CD14-positive monocyte (primary cell): Measurements from ENCODE around the gene TMEM190. TPM values are rescaled to one million over a fixed set of nuclear protein-coding genes. Genes with fewer than 3 reads are reported as not detected.

Experiments used
- DNase-seq, 3 donors: peaks; one replicate each; pipeline ENCODE4 v3.0.0-alpha.2; 2011 to 2022
- H2AFZ ChIP-seq: 2 replicates; pipeline ENCODE4 v1.6.0; 2012; ENCODE audit warnings: mild to moderate bottlenecking, low read depth, low read length, inconsistent platforms; ENCODE audit not compliant: insufficient read depth, poor library complexity, severe bottlenecking
- H3K27ac ChIP-seq, 2 donors: 1 replicate in 1 of 2; 2 replicates in 1 of 2; pipeline ENCODE4 v1.5.1; 2012 to 2013; ENCODE audit warnings: low read length in 2 of 2, control low read depth in 1 of 2, inconsistent platforms in 1 of 2, low read depth in 1 of 2, mild to moderate bottlenecking in 1 of 2
- H3K27me3 ChIP-seq, 2 donors: one replicate each; pipeline versions ENCODE4 v1.6.0 to v1.6.1; 2011 to 2013; ENCODE audit warnings: low read length in 2 of 2; ENCODE audit not compliant: control insufficient read depth in 2 of 2, insufficient read depth in 2 of 2
- H3K36me3 ChIP-seq, 2 donors: replicated peaks in 1 of 2; 1 replicate in 1 of 2; 2 replicates in 1 of 2; pipeline versions ENCODE4 v1.5.1 to v1.6.1; 2012 to 2013; ENCODE audit warnings: low read length in 2 of 2, control low read depth in 1 of 2, inconsistent platforms in 1 of 2, mild to moderate bottlenecking in 1 of 2; ENCODE audit not compliant: insufficient read depth in 2 of 2, control insufficient read depth in 1 of 2
- H3K4me1 ChIP-seq, 2 donors: 1 replicate in 1 of 2; 2 replicates in 1 of 2; pipeline versions ENCODE4 v1.5.1 to v1.6.1; 2012 to 2013; ENCODE audit warnings: low read length in 2 of 2, control low read depth in 1 of 2, inconsistent platforms in 1 of 2, mild to moderate bottlenecking in 1 of 2, moderate library complexity in 1 of 2; ENCODE audit not compliant: insufficient read depth in 2 of 2, control insufficient read depth in 1 of 2
- H3K4me2 ChIP-seq: replicated peaks from 2 replicates; pipeline ENCODE3; 2012; ENCODE audit warnings: low read length, moderate library complexity, mild to moderate bottlenecking; ENCODE audit not compliant: poor library complexity, severe bottlenecking; ENCODE audit errors: extremely low read depth
- H3K4me3 ChIP-seq, 3 experiments: fragments of 200-600 bp in 1 of 3; sonication (generic) in 1 of 3; replicated peaks in 1 of 3; 1 replicate in 2 of 3; 2 replicates in 1 of 3; pipeline ENCODE4 v1.5.1; 2011 to 2013; ENCODE audit warnings: low read length in 3 of 3, mild to moderate bottlenecking in 3 of 3, control low read depth in 2 of 3, low read depth in 2 of 3, inconsistent platforms in 1 of 3, moderate library complexity in 1 of 3
- H3K79me2 ChIP-seq: 2 replicates; pipeline ENCODE4 v1.6.0; 2012; ENCODE audit warnings: mild to moderate bottlenecking, control low read depth, inconsistent platforms, low read length, moderate library complexity; ENCODE audit not compliant: insufficient read depth
- H3K9ac ChIP-seq: 2 replicates; pipeline ENCODE4 v1.6.0; 2017; ENCODE audit warnings: low read length, mild to moderate bottlenecking; ENCODE audit not compliant: insufficient read depth, poor library complexity, severe bottlenecking
- H3K9me3 ChIP-seq, 2 donors: replicated peaks in 1 of 2; 1 replicate in 1 of 2; 2 replicates in 1 of 2; pipeline versions ENCODE4 v1.5.1 to v1.6.1; 2012 to 2013; ENCODE audit warnings: low read length in 2 of 2, control low read depth in 1 of 2; ENCODE audit not compliant: control insufficient read depth in 1 of 2, insufficient read depth in 1 of 2
- H4K20me1 ChIP-seq: 2 replicates; pipeline ENCODE4 v1.6.0; 2012; ENCODE audit warnings: mild to moderate bottlenecking, low read length, control low read depth, moderate library complexity; ENCODE audit not compliant: insufficient read depth
- H3K27ac Mint-ChIP-seq, 7 donors: one replicate each; pipeline ENCODE4 v1.8.0; 2020; ENCODE audit warnings: mild to moderate bottlenecking in 7 of 7, mixed read lengths in 7 of 7, moderate library complexity in 6 of 7, inconsistent platforms in 2 of 7
- H3K27me3 Mint-ChIP-seq, 3 donors: one replicate each; pipeline ENCODE4 v1.8.0; 2021 to 2022; ENCODE audit warnings: low read depth in 3 of 3, mild to moderate bottlenecking in 3 of 3, mixed read lengths in 3 of 3, moderate library complexity in 3 of 3, inconsistent platforms in 1 of 3
- H3K36me3 Mint-ChIP-seq, 2 donors: one replicate each; pipeline ENCODE4 v1.8.0; 2020; ENCODE audit warnings: mixed read lengths in 2 of 2, inconsistent platforms in 1 of 2, mild to moderate bottlenecking in 1 of 2
- H3K4me1 Mint-ChIP-seq: one replicate; pipeline ENCODE4 v1.8.0; 2020; ENCODE audit warnings: mild to moderate bottlenecking, mixed read lengths
- H3K4me3 Mint-ChIP-seq, 2 donors: one replicate each; pipeline ENCODE4 v1.8.0; 2020; ENCODE audit warnings: mild to moderate bottlenecking in 2 of 2, mixed read lengths in 2 of 2, moderate library complexity in 1 of 2
- H3K9me3 Mint-ChIP-seq, 7 donors: one replicate each; pipeline ENCODE4 v1.8.0; 2020 to 2022; ENCODE audit warnings: mixed read lengths in 7 of 7, mild to moderate bottlenecking in 6 of 7, moderate library complexity in 6 of 7, inconsistent platforms in 2 of 7
- CTCF ChIP-seq: fragments of 200-600 bp; IDR thresholded peaks from one replicate; pipeline ENCODE4 v1.8.0; 2022; ENCODE audit warnings: antibody characterized with exemption, mild to moderate bottlenecking
- WGBS: methylation state at CpG from one replicate; pipeline ENCODE4 v1.1.5; 2013; ENCODE audit warnings: missing lambda C conversion rate; ENCODE audit not compliant: insufficient coverage; 5-methylcytosine and 5-hydroxymethylcytosine counted together
- intact Hi-C, 2 donors: fragments of 100-400 bp; cut with micrococcal nuclease; formaldehyde crosslinking; loops; one replicate each; pipeline versions ENCODE4 v1.15.0 to v1.15.1; 2023
- polyA plus RNA-seq, 3 donors: library from polyadenylated mRNA; depleted of rRNA in 1 of 3; unstranded in 2 of 3; stranded (reverse) in 1 of 3; fragments of 300-500 nt in 2 of 3; fragments of >200 nt in 1 of 3; fragmentation: Illumina TruSeq in 2 of 3; gene quantifications; 1 replicate in 2 of 3; 2 replicates in 1 of 3; pipeline ENCODE4 v1.2.3, GENCODE V29; 2012 to 2021

TMEM190 gene
- polyA plus RNA-seq, 3 donors, result not detected

GRCh38 chr19:55410168-55410567 lies 33.5 kb downstream of the TMEM190 start:
- Histone ChIP-seq H3K4me1 (peaks cover 22 to 30% of the 10 kb centered on the region in 2 donors), H3K79me2 (peaks cover 24% of the 10 kb centered on the region), H2AFZ (peak overlapping the region; percentile 3), H3K9ac (no peak overlapping the region), H3K36me3 (no peaks in the 10 kb centered on the region), H4K20me1 (peaks cover 9% of the 10 kb centered on the region), H3K4me3 (no peak overlapping the region), H3K27me3 (no peaks in the 10 kb centered on the region), H3K9me3 (no peaks in the 10 kb centered on the region), H3K27ac (no peak overlapping the region), H3K4me2 (no peak overlapping the region)
- no peak for DNase-seq
- H3K4me1 Mint-ChIP-seq, result peaks cover 22% of the 10 kb centered on the region
- H3K4me3 Mint-ChIP-seq, result no peak overlapping the region
- H3K27me3 Mint-ChIP-seq, result peaks cover 4 to 12% (median 8%) of the 10 kb centered on the region in 3 donors
- intact Hi-C loops, result loop anchor here in 1 of 2 donors (10.0 kb wide), 1 partner anchor 115 kb away; no protein-coding TSS in a partner anchor
- peaks cover 0 to 12% (median 2%) of the 10 kb centered on the region in 7 donors for H3K9me3 Mint-ChIP-seq
- no peak overlapping the region for H3K27ac Mint-ChIP-seq
- H3K36me3 Mint-ChIP-seq, result peaks cover 13 to 16% of the 10 kb centered on the region in 2 donors
- WGBS, result 100% methylated on average over 2 of the region's 2 CpGs
- TF ChIP-seq CTCF, result no peak

DNA sequence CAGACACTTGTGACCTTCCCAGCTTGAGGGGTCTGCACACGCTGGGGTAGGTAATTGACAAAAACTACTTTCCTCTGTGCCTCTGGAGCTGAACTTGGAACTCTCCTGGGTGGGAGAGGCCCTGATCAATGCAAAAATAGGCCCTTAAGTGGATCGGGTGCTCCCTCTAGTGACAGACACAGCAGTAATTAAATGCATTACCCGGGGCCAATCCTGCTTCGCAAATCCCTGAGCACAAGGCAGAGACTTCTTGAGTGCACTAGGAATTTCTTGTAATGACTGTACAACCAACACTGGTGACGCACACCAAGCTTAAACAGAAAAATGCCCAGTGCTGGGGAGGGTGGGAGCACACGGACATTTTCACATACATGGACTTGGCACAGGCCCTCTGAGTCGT lies 41.6 kb downstream of the TMEM190 start:
- Histone ChIP-seq H3K79me2 (no peaks in the 10 kb centered on the region), H2AFZ (no peak overlapping the region), H3K4me1 (peaks cover 8 to 11% of the 10 kb centered on the region in 2 donors), H3K27me3 (no peaks in the 10 kb centered on the region), H3K9me3 (no peaks in the 10 kb centered on the region), H3K4me3 (no peak overlapping the region), H3K4me2 (no peak overlapping the region), H3K27ac (no peak overlapping the region), H3K36me3 (no peaks in the 10 kb centered on the region), H4K20me1 (no peaks in the 10 kb centered on the region), H3K9ac (no peak overlapping the region)
- H3K9me3 Mint-ChIP-seq, result peaks cover 0 to 2% (median 0%) of the 10 kb centered on the region in 7 donors
- no peak overlapping the region for H3K4me3 Mint-ChIP-seq
- DNase-seq, result peak in 2 of 3 donors; percentile 43 to 60
- intact Hi-C loops, result loop anchor here in 1 of 2 donors (5.0 to 10.0 kb wide), 2 partner anchors 123 to 276 kb away; no protein-coding TSS in a partner anchor
- 26% methylated on average over 3 of the region's 7 CpGs for WGBS
- peak overlapping the region in 3 of 7 donors; percentile 11 to 68 (median 54) for H3K27ac Mint-ChIP-seq
- peaks cover 11% of the 10 kb centered on the region for H3K4me1 Mint-ChIP-seq
- H3K36me3 Mint-ChIP-seq, result no peaks in the 10 kb centered on the region
- H3K27me3 Mint-ChIP-seq, result peaks cover 2 to 15% (median 6%) of the 10 kb centered on the region in 3 donors
- TF ChIP-seq CTCF, result peak; percentile 72
